PC-3 (cell line): ENCODE data around the gene EGFLAM.

Experiments
- EZH2 ChIP-seq: fragments of 300-600 bp; sonication (generic); IDR thresholded peaks from one replicate; pipeline ENCODE4 v1.6.1; 2017; ENCODE audit warnings: antibody characterized with exemption, mild to moderate bottlenecking, low read length; ENCODE audit not compliant: unreplicated experiment
- EZH2phosphoT487 ChIP-seq: fragments of 300-600 bp; sonication (generic); IDR thresholded peaks from 2 replicates; pipeline ENCODE4 v1.6.1; 2018; ENCODE audit warnings: mild to moderate bottlenecking, antibody characterized with exemption, low read length, borderline replicate concordance
- TF ChIP-seq, protein P1 (sequence below): fragments of 300-600 bp; sonication (generic); conservative IDR thresholded peaks from 2 replicates; pipeline ENCODE4 v1.5.1; 2017; ENCODE audit warnings: antibody characterized with exemption, low read depth, mild to moderate bottlenecking, low read length

DNA sequence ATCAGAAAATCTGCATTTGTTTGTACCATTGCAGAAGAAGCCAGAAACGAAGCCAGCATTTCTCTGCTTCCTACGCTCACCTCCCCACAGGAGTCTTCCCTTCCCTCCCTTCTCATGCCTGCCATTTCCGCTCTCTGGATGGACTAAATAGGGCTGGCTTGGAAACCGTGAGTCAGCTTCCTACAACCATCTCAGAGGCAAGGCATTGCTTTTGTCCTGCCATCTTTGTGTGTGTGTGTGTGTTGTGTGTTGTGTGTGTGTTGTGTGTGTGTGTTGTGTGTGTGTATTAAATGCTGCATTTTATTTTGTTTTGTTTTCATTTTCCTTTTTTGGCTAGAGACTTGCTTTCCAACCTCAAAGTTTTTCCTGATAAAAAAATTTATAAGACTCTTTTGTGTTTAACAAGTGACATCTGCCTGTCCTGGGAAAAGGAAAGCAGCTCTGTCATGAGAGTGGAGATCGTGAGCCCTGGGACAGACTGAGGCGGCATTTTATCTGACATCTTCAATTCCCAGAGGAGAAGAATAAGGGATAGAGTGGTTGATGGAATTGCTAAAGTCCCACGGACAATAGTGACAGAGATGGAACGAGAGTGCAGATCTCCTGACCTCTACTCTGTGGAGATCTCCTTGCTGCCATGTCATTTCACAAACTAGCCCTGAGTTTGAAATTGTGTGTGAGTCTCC is 7.5 kb upstream of the EGFLAM start:
- no peak for TF ChIP-seq EZH2phosphoT487
- TF ChIP-seq, protein P1, sequence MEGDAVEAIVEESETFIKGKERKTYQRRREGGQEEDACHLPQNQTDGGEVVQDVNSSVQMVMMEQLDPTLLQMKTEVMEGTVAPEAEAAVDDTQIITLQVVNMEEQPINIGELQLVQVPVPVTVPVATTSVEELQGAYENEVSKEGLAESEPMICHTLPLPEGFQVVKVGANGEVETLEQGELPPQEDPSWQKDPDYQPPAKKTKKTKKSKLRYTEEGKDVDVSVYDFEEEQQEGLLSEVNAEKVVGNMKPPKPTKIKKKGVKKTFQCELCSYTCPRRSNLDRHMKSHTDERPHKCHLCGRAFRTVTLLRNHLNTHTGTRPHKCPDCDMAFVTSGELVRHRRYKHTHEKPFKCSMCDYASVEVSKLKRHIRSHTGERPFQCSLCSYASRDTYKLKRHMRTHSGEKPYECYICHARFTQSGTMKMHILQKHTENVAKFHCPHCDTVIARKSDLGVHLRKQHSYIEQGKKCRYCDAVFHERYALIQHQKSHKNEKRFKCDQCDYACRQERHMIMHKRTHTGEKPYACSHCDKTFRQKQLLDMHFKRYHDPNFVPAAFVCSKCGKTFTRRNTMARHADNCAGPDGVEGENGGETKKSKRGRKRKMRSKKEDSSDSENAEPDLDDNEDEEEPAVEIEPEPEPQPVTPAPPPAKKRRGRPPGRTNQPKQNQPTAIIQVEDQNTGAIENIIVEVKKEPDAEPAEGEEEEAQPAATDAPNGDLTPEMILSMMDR = no peak
- no peak for TF ChIP-seq EZH2
